Activated CD4-positive, alpha-beta T cell treated with anti-CD3 and anti-CD28 coated beads for 36 hours (primary cell): ENCODE data around the gene C8B. TPM values are rescaled to one million over a fixed set of nuclear protein-coding genes. Genes with fewer than 3 reads are reported as not detected.

ENCODE experiments used
- ATAC-seq: fragments of 200-7000 bp; cut with Tn5 transposase; one replicate; pipeline ENCODE4 v1.10.0; 2021; ENCODE audit warnings: mild to moderate bottlenecking, moderate library complexity
- CTCF ChIA-PET: fragments of 350-600 bp; sonication (Branson Sonifier 250); formaldehyde crosslinking; loops from one replicate; lab custom pipeline; 2021; ENCODE audit warnings: antibody characterized with exemption; lab: Charles Lee
- POLR2A ChIA-PET: fragments of 350-600 bp; sonication (Branson Sonifier 250); formaldehyde crosslinking; loops from one replicate; lab custom pipeline; 2021; ENCODE audit warnings: antibody characterized with exemption, inconsistent platforms; lab: Charles Lee
- DNase-seq: peaks from one replicate; pipeline ENCODE4 v3.0.0-alpha.2; 2020
- H3K27ac Mint-ChIP-seq: one replicate; pipeline ENCODE4 v1.8.0; 2021; ENCODE audit warnings: mixed read lengths
- H3K27me3 Mint-ChIP-seq: one replicate; pipeline ENCODE4 v1.8.0; 2021; ENCODE audit warnings: mixed read lengths
- H3K36me3 Mint-ChIP-seq: one replicate; pipeline ENCODE4 v1.8.0; 2021; ENCODE audit warnings: low read depth, mixed read lengths
- H3K4me1 Mint-ChIP-seq: one replicate; pipeline ENCODE4 v1.8.0; 2021; ENCODE audit warnings: mixed read lengths
- H3K4me3 Mint-ChIP-seq: one replicate; pipeline ENCODE4 v1.8.0; 2021; ENCODE audit warnings: mild to moderate bottlenecking, moderate library complexity, mixed read lengths
- H3K9me3 Mint-ChIP-seq: one replicate; pipeline ENCODE4 v1.8.0; 2021; ENCODE audit warnings: low read depth, mixed read lengths
- intact Hi-C, 2 experiments: fragments of 100-400 bp; cut with DNase I in 1 of 2; cut with micrococcal nuclease in 1 of 2; formaldehyde crosslinking; loops; one replicate each; pipeline versions ENCODE4 v1.14.2 to v1.15.1; 2022 to 2024; cut with DNase I, micrococcal nuclease
- total RNA-seq, 2 experiments: library from RNA; stranded (reverse); gene quantifications; one replicate each; pipeline ENCODE4 v1.2.3, GENCODE V29; 2021

The C8B gene
- total RNA-seq, 2 experiments from 2014 or later = not detected

GRCh38 chr1:56991576-56991975 lies 25.8 kb upstream of the C8B start:
- ChIA-PET POLR2A (no interaction called here), CTCF (interaction anchor here (0.7 kb wide), 1 partner anchor 62 kb away, joined by 3 read pairs; no protein-coding TSS in a partner anchor)
- intact Hi-C loops = no loop called here
- H3K4me1 Mint-ChIP-seq = no peaks in the 10 kb centered on the region
- no peak overlapping the region for H3K27ac Mint-ChIP-seq
- no peak overlapping the region for H3K4me3 Mint-ChIP-seq
- no peaks in the 10 kb centered on the region for H3K9me3 Mint-ChIP-seq
- no peaks in the 10 kb centered on the region for H3K36me3 Mint-ChIP-seq
- H3K27me3 Mint-ChIP-seq = peaks cover 4% of the 10 kb centered on the region
- no peak for ATAC-seq
- no peak for DNase-seq

- intact Hi-C loops = no loop called here
- CTCF ChIA-PET = interaction anchor here (1.2 kb wide), 1 partner anchor 276 kb away, joined by 4 read pairs; no protein-coding TSS in a partner anchor
- Mint-ChIP-seq H3K27ac (no peak overlapping the region), H3K4me1 (no peaks in the 10 kb centered on the region), H3K9me3 (no peaks in the 10 kb centered on the region), H3K27me3 (peaks cover 11% of the 10 kb centered on the region), H3K4me3 (no peak overlapping the region), H3K36me3 (no peaks in the 10 kb centered on the region)
- DNase-seq (no peak), ATAC-seq (no peak)
- POLR2A ChIA-PET = no interaction called here
These were observed 20.6 kb upstream of the C8B start for GRCh38 chr1:56986397-56986796.

GRCh38 chr1:56985857-56986256 lies 20.0 kb upstream of the C8B start:
- ChIA-PET CTCF (no interaction called here), POLR2A (no interaction called here)
- peaks cover 11% of the 10 kb centered on the region for H3K27me3 Mint-ChIP-seq
- H3K27ac Mint-ChIP-seq = no peak overlapping the region
- H3K36me3 Mint-ChIP-seq = no peaks in the 10 kb centered on the region
- ATAC-seq = no peak
- no peaks in the 10 kb centered on the region for H3K4me1 Mint-ChIP-seq
- intact Hi-C loops = no loop called here
- no peaks in the 10 kb centered on the region for H3K9me3 Mint-ChIP-seq
- no peak overlapping the region for H3K4me3 Mint-ChIP-seq
- no peak for DNase-seq

GRCh38 chr1:56983484-56983883 lies 17.7 kb upstream of the C8B start:
- no peak for DNase-seq
- no peaks in the 10 kb centered on the region for H3K36me3 Mint-ChIP-seq
- no peaks in the 10 kb centered on the region for H3K4me1 Mint-ChIP-seq
- intact Hi-C loops = no loop called here
- ATAC-seq = no peak
- H3K9me3 Mint-ChIP-seq = no peaks in the 10 kb centered on the region
- H3K4me3 Mint-ChIP-seq = no peak overlapping the region
- ChIA-PET CTCF (interaction anchor here (0.9 kb wide), 1 partner anchor 35 kb away, joined by 3 read pairs; no protein-coding TSS in a partner anchor), POLR2A (no interaction called here)
- peaks cover 13% of the 10 kb centered on the region for H3K27me3 Mint-ChIP-seq
- no peak overlapping the region for H3K27ac Mint-ChIP-seq

- ChIA-PET POLR2A (no interaction called here), CTCF (interaction anchor here (1.0 kb wide), 1 partner anchor 12 kb away, joined by 3 read pairs; no protein-coding TSS in a partner anchor)
- no peak for ATAC-seq
- Mint-ChIP-seq H3K4me1 (no peaks in the 10 kb centered on the region), H3K9me3 (peaks cover 3% of the 10 kb centered on the region), H3K4me3 (no peak overlapping the region), H3K27me3 (peaks cover 8% of the 10 kb centered on the region), H3K36me3 (no peaks in the 10 kb centered on the region), H3K27ac (no peak overlapping the region)
- intact Hi-C loops = no loop called here
- DNase-seq = no peak
These were observed 14.4 kb upstream of the C8B start for GRCh38 chr1:56979986-56980755.

- H3K4me1 Mint-ChIP-seq = no peaks in the 10 kb centered on the region
- no peak for DNase-seq
- no peak for ATAC-seq
- POLR2A ChIA-PET = no interaction called here
- H3K36me3 Mint-ChIP-seq = no peaks in the 10 kb centered on the region
- H3K27me3 Mint-ChIP-seq = peaks cover 8% of the 10 kb centered on the region
- intact Hi-C loops = no loop called here
- peaks cover 3% of the 10 kb centered on the region for H3K9me3 Mint-ChIP-seq
- CTCF ChIA-PET = no interaction called here
- no peak overlapping the region for H3K4me3 Mint-ChIP-seq
- no peak overlapping the region for H3K27ac Mint-ChIP-seq
These were observed 13.0 kb upstream of the C8B start for GRCh38 chr1:56978819-56979218.

GRCh38 chr1:56977910-56978309 lies 12.1 kb upstream of the C8B start:
- Mint-ChIP-seq H3K27ac (no peak overlapping the region), H3K9me3 (peaks cover 3% of the 10 kb centered on the region), H3K4me3 (no peak overlapping the region), H3K27me3 (peaks cover 6% of the 10 kb centered on the region), H3K4me1 (no peaks in the 10 kb centered on the region), H3K36me3 (no peaks in the 10 kb centered on the region)
- ATAC-seq (no peak), DNase-seq (no peak)
- ChIA-PET CTCF (no interaction called here), POLR2A (no interaction called here)
- intact Hi-C loops = no loop called here

GRCh38 chr1:56975446-56975845 lies 9.6 kb upstream of the C8B start:
- ATAC-seq (no peak), DNase-seq (no peak)
- ChIA-PET POLR2A (no interaction called here), CTCF (no interaction called here)
- no peak overlapping the region for H3K4me3 Mint-ChIP-seq
- intact Hi-C loops = no loop called here
- no peaks in the 10 kb centered on the region for H3K4me1 Mint-ChIP-seq
- H3K9me3 Mint-ChIP-seq = peaks cover 3% of the 10 kb centered on the region
- no peak overlapping the region for H3K27ac Mint-ChIP-seq
- H3K36me3 Mint-ChIP-seq = no peaks in the 10 kb centered on the region
- H3K27me3 Mint-ChIP-seq = peaks cover 4% of the 10 kb centered on the region

GRCh38 chr1:56973923-56974742 lies 8.3 kb upstream of the C8B start:
- Mint-ChIP-seq H3K36me3 (no peaks in the 10 kb centered on the region), H3K27ac (no peak overlapping the region), H3K9me3 (peaks cover 3% of the 10 kb centered on the region), H3K4me3 (no peak overlapping the region), H3K27me3 (peaks cover 2% of the 10 kb centered on the region), H3K4me1 (no peaks in the 10 kb centered on the region)
- intact Hi-C loops = no loop called here
- CTCF ChIA-PET = no interaction called here
- no peak for ATAC-seq
- DNase-seq = no peak
- POLR2A ChIA-PET = no interaction called here

- ATAC-seq = no peak
- Mint-ChIP-seq H3K27ac (no peak overlapping the region), H3K36me3 (no peaks in the 10 kb centered on the region), H3K9me3 (peaks cover 6% of the 10 kb centered on the region), H3K4me3 (no peak overlapping the region), H3K27me3 (peaks cover 4% of the 10 kb centered on the region), H3K4me1 (no peaks in the 10 kb centered on the region)
- intact Hi-C loops = no loop called here
- DNase-seq = no peak
- POLR2A ChIA-PET = no interaction called here
- CTCF ChIA-PET = no interaction called here
These were observed 7.2 kb upstream of the C8B start for GRCh38 chr1:56972976-56973375.

- H3K9me3 Mint-ChIP-seq = peaks cover 2% of the 10 kb centered on the region
These were observed 4.5 kb upstream of the C8B start for GRCh38 chr1:56970280-56970679.

More at GRCh38 chr1:56970280-56970679, 4.5 kb upstream of the C8B start:
- ATAC-seq (no peak), DNase-seq (no peak)
- H3K4me1 Mint-ChIP-seq = no peaks in the 10 kb centered on the region
- ChIA-PET CTCF (no interaction called here), POLR2A (no interaction called here)
- no peaks in the 10 kb centered on the region for H3K36me3 Mint-ChIP-seq
- no peak overlapping the region for H3K4me3 Mint-ChIP-seq
- peaks cover 4% of the 10 kb centered on the region for H3K27me3 Mint-ChIP-seq
- intact Hi-C loops = no loop called here
- H3K27ac Mint-ChIP-seq = no peak overlapping the region
